ENCODE measurements around the gene TNFSF13B. TPM values are rescaled to one million over a fixed set of nuclear protein-coding genes. Genes with fewer than 3 reads are reported as not detected.

TNFSF13B gene
- total and polyA plus RNA-seq, 10 of the 15 experiments (the other 5 are each of a cell fraction or from before 2014, with no cell fraction given): 11.0 to 64.2 (median 17.0) TPM

DNA sequence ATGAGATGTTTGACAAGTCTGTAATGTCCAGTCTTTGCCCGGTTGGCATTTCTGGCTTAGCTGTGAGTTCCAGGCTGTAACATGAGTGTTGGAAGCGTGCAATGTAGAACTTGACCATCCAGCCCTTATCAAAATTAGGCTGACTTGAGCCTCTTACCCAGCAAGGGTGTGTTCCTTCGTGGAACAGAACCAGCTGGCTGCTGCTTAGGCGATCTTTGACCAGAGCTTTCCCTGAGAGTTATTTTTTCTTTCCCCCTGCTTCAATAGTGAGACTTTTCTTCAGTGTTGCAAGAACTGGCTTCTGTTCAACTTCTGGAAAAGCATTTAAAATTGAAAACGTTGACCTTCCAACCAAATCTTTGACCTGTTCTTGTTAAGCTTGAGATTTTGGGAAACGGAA, 6.5 kb downstream of the TNFSF13B start:
- Histone ChIP-seq H3K36me3 (ENCODE audit: control insufficient read depth in 2 of 2, insufficient read depth in 2 of 2, low read length in 1 of 2) (no peaks in the 10 kb centered on the region), H2AFZ (ENCODE audit: control insufficient read depth, low read depth, low read length) (no peak overlapping the region), H4K20me1 (ENCODE audit: control insufficient read depth, insufficient read depth) (no peaks in the 10 kb centered on the region), H3K27me3 (replicated peaks in 1 of 2; ENCODE audit: control insufficient read depth in 2 of 2, insufficient read depth in 2 of 2, low read length in 1 of 2) (no peaks in the 10 kb centered on the region), H3K79me2 (ENCODE audit: control insufficient read depth, insufficient read depth, low read length) (peaks cover 1% of the 10 kb centered on the region), H3K27ac (ENCODE audit: control insufficient read depth, insufficient read depth) (no peak overlapping the region), H3K4me3 (no peak overlapping the region), H3K9ac (ENCODE audit: control insufficient read depth, insufficient read depth, low read length) (no peak overlapping the region), H3K4me2 (ENCODE audit: control insufficient read depth, insufficient read depth) (no peak overlapping the region), H3K4me1 (ENCODE audit: control insufficient read depth, insufficient read depth, low read length) (no peaks in the 10 kb centered on the region), H3K9me3 (replicated peaks; ENCODE audit: control insufficient read depth, insufficient read depth, low read length) (no peaks in the 10 kb centered on the region)
- in situ Hi-C loops (cut with MboI): no loop called here
- TF ChIP-seq, protein P1, sequence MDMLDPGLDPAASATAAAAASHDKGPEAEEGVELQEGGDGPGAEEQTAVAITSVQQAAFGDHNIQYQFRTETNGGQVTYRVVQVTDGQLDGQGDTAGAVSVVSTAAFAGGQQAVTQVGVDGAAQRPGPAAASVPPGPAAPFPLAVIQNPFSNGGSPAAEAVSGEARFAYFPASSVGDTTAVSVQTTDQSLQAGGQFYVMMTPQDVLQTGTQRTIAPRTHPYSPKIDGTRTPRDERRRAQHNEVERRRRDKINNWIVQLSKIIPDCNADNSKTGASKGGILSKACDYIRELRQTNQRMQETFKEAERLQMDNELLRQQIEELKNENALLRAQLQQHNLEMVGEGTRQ (IDR thresholded peaks at IDR 0.05; ENCODE audit: borderline replicate concordance, low read depth, low read length): no peak
- no peak for TF ChIP-seq FOS (IDR thresholded peaks at IDR 0.05; ENCODE audit: borderline replicate concordance, extremely low read depth, insufficient read length)
- TF ChIP-seq BACH1 (IDR thresholded peaks at IDR 0.05; ENCODE audit: borderline replicate concordance): no peak
- TF ChIP-seq BMI1 (IDR thresholded peaks at IDR 0.05; ENCODE audit: borderline replicate concordance): no peak
- TF ChIP-seq, protein P2, sequence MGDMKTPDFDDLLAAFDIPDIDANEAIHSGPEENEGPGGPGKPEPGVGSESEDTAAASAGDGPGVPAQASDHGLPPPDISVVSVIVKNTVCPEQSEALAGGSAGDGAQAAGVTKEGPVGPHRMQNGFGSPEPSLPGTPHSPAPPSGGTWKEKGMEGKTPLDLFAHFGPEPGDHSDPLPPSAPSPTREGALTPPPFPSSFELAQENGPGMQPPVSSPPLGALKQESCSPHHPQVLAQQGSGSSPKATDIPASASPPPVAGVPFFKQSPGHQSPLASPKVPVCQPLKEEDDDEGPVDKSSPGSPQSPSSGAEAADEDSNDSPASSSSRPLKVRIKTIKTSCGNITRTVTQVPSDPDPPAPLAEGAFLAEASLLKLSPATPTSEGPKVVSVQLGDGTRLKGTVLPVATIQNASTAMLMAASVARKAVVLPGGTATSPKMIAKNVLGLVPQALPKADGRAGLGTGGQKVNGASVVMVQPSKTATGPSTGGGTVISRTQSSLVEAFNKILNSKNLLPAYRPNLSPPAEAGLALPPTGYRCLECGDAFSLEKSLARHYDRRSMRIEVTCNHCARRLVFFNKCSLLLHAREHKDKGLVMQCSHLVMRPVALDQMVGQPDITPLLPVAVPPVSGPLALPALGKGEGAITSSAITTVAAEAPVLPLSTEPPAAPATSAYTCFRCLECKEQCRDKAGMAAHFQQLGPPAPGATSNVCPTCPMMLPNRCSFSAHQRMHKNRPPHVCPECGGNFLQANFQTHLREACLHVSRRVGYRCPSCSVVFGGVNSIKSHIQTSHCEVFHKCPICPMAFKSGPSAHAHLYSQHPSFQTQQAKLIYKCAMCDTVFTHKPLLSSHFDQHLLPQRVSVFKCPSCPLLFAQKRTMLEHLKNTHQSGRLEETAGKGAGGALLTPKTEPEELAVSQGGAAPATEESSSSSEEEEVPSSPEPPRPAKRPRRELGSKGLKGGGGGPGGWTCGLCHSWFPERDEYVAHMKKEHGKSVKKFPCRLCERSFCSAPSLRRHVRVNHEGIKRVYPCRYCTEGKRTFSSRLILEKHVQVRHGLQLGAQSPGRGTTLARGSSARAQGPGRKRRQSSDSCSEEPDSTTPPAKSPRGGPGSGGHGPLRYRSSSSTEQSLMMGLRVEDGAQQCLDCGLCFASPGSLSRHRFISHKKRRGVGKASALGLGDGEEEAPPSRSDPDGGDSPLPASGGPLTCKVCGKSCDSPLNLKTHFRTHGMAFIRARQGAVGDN (IDR thresholded peaks at IDR 0.05): no peak
- no peak for TF ChIP-seq RUNX3 (IDR thresholded peaks at IDR 0.05; ENCODE audit: low read length)
- TF ChIP-seq, protein P3, sequence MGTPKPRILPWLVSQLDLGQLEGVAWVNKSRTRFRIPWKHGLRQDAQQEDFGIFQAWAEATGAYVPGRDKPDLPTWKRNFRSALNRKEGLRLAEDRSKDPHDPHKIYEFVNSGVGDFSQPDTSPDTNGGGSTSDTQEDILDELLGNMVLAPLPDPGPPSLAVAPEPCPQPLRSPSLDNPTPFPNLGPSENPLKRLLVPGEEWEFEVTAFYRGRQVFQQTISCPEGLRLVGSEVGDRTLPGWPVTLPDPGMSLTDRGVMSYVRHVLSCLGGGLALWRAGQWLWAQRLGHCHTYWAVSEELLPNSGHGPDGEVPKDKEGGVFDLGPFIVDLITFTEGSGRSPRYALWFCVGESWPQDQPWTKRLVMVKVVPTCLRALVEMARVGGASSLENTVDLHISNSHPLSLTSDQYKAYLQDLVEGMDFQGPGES (IDR thresholded peaks at IDR 0.05): no peak
- TF ChIP-seq NFIC (IDR thresholded peaks at IDR 0.05; ENCODE audit: low read depth, low read length): no peak
- ATAC-seq (no peak), FAIRE-seq (no peak), DNase-seq (ENCODE audit: low read depth, low spot score) (no peak)
- ChIA-PET CTCF (interaction anchor here (1.3 to 2.5 kb wide), 3 partner anchors 10 to 639 kb away, joined by 3 to 10 read pairs (median 4); no protein-coding TSS in a partner anchor), SMC1A (ENCODE audit: uncharacterized antibody, unreplicated experiment) (interaction anchor here (0.9 to 2.4 kb wide), 7 partner anchors 8 to 629 kb away, joined by 3 to 11 read pairs (median 4); no protein-coding TSS in a partner anchor), POLR2A (no interaction called here), RAD21 (ENCODE audit: unreplicated experiment) (interaction anchor here (1.7 kb wide), 1 partner anchor 39 kb away, joined by 4 read pairs; no protein-coding TSS in a partner anchor)
- intact Hi-C loops (cut with micrococcal nuclease; ENCODE audit: unreplicated experiment): no loop called here
- 68% methylated on average over 6 of the region's 6 CpGs for WGBS (ENCODE audit: insufficient coverage, insufficient replicate concordance, low lambda C conversion rate, missing lambda C conversion rate)
- no TSS peak for BruUV-seq (replicated peaks)

Data from GM12878 (cell line).